Measurements from ENCODE around the gene MGAT4B.

The MGAT4B gene

GRCh38 chr5:179805529-179806249 lies 977 bp downstream of the MGAT4B start:
- DNase-seq: no peak

GRCh38 chr5:179805070-179805528 lies 1.6 kb downstream of the MGAT4B start:
- no peak for DNase-seq

- no peak for DNase-seq
Measured at GRCh38 chr5:179804555-179804947, 2.1 kb downstream of the MGAT4B start.

- DNase-seq: no peak
Measured at GRCh38 chr5:179803651-179804554, 2.8 kb downstream of the MGAT4B start.

- DNase-seq: no peak
Measured at GRCh38 chr5:179802950-179803562, 3.6 kb downstream of the MGAT4B start.

GRCh38 chr5:179802207-179802883 lies 4.3 kb downstream of the MGAT4B start:
- DNase-seq: no peak

- DNase-seq: no peak
Measured at GRCh38 chr5:179801304-179802206, 5.1 kb downstream of the MGAT4B start.

GRCh38 chr5:179800696-179801201 lies 5.9 kb downstream of the MGAT4B start:
- DNase-seq: no peak

- DNase-seq: no peak
Measured at GRCh38 chr5:179800071-179800695, 6.5 kb downstream of the MGAT4B start.

- no peak for DNase-seq
Measured at GRCh38 chr5:179799644-179799973, 7.1 kb downstream of the MGAT4B start.

- DNase-seq: no peak
Measured at GRCh38 chr5:179798771-179799643, 7.7 kb downstream of the MGAT4B start.

GRCh38 chr5:179798144-179798770 lies 8.4 kb downstream of the MGAT4B start:
- DNase-seq: no peak

- no peak for DNase-seq
Measured at GRCh38 chr5:179797741-179798140, 8.9 kb downstream of the MGAT4B start.

- no peak for DNase-seq
Measured at GRCh38 chr5:179796877-179797608, 9.6 kb downstream of the MGAT4B start.

- peak; percentile 61 for DNase-seq
Measured at GRCh38 chr5:179795863-179796833, 10.5 kb downstream of the MGAT4B start.

- no peak for DNase-seq
Measured at GRCh38 chr5:179795049-179795862, 11.4 kb downstream of the MGAT4B start.

- no peak for DNase-seq
Measured at GRCh38 chr5:179794575-179794974, 12.1 kb downstream of the MGAT4B start.
